Mesendoderm (in vitro differentiated cells): Measurements from ENCODE around the gene COX19.

ENCODE experiments used
- DNase-seq: peaks from one replicate; pipeline ENCODE4 v3.0.0; 2013
- H2AK5ac ChIP-seq: 2 replicates; pipeline ENCODE4 v1.6.1; 2013; ENCODE audit warnings: low read length, inconsistent platforms
- H2BK120ac ChIP-seq: 2 replicates; pipeline ENCODE4 v1.6.1; 2013; ENCODE audit warnings: low read depth, mild to moderate bottlenecking, low read length, moderate library complexity, mixed read lengths
- H2BK15ac ChIP-seq: replicated peaks from 2 replicates; pipeline ENCODE4 v1.6.1; 2013; ENCODE audit warnings: low read depth, mild to moderate bottlenecking, moderate library complexity
- H2BK5ac ChIP-seq: 2 replicates; pipeline ENCODE4 v1.6.1; 2013; ENCODE audit warnings: low read length, inconsistent platforms
- H3K18ac ChIP-seq: 2 replicates; pipeline ENCODE4 v1.6.1; 2013; ENCODE audit warnings: mild to moderate bottlenecking, low read length, mixed read lengths
- H3K23ac ChIP-seq: one replicate; pipeline ENCODE4 v1.6.1; 2013; ENCODE audit warnings: low read length
- H3K27ac ChIP-seq: 2 replicates; pipeline ENCODE4 v1.5.1; 2013; ENCODE audit warnings: low read depth, mild to moderate bottlenecking, inconsistent platforms, low read length, moderate library complexity
- H3K27me3 ChIP-seq: 2 replicates; pipeline ENCODE4 v1.6.1; 2013; ENCODE audit warnings: low read length, control low read depth, mild to moderate bottlenecking, inconsistent platforms; ENCODE audit not compliant: insufficient read depth, poor library complexity
- H3K36me3 ChIP-seq: 2 replicates; pipeline ENCODE4 v1.6.1; 2013; ENCODE audit warnings: low read length, inconsistent platforms; ENCODE audit not compliant: control insufficient read depth, insufficient read depth
- H3K4ac ChIP-seq: one replicate; pipeline ENCODE4 v1.6.1; 2013; ENCODE audit warnings: low read depth, mild to moderate bottlenecking, low read length, moderate library complexity
- H3K4me1 ChIP-seq: 2 replicates; pipeline ENCODE4 v1.6.1; 2013; ENCODE audit warnings: low read depth, low read length, inconsistent platforms; ENCODE audit not compliant: control insufficient read depth
- H3K4me2 ChIP-seq: 2 replicates; pipeline ENCODE4 v1.6.1; 2013; ENCODE audit warnings: low read length
- H3K4me3 ChIP-seq: 2 replicates; pipeline ENCODE4 v1.5.1; 2013; ENCODE audit warnings: mild to moderate bottlenecking, low read length
- H3K56ac ChIP-seq: one replicate; pipeline ENCODE4 v1.6.1; 2013; ENCODE audit warnings: low read length
- H3K79me1 ChIP-seq: 2 replicates; pipeline ENCODE4 v1.6.1; 2013; ENCODE audit warnings: low read length, inconsistent platforms
- H3K79me2 ChIP-seq: 2 replicates; pipeline ENCODE4 v1.6.1; 2013; ENCODE audit warnings: mild to moderate bottlenecking, low read length; ENCODE audit not compliant: control insufficient read depth, insufficient read depth
- H3K9ac ChIP-seq: 2 replicates; pipeline ENCODE4 v1.6.1; 2013; ENCODE audit warnings: low read length, inconsistent platforms
- H4K5ac ChIP-seq: one replicate; pipeline ENCODE4 v1.6.1; 2013; ENCODE audit warnings: low read length
- H4K8ac ChIP-seq: one replicate; pipeline ENCODE4 v1.6.1; 2013; ENCODE audit warnings: low read depth, mild to moderate bottlenecking, control low read depth, low read length, moderate library complexity
- WGBS: extraction: QIAGEN DNeasy Blood & Tissue Kit; methylation state at CpG from one replicate; pipeline ENCODE4 v1.1.7; 2013; ENCODE audit warnings: low lambda C conversion rate, missing lambda C conversion rate; ENCODE audit not compliant: insufficient coverage; ENCODE audit errors: extremely low coverage; 5-methylcytosine and 5-hydroxymethylcytosine counted together

Gene COX19

DNA sequence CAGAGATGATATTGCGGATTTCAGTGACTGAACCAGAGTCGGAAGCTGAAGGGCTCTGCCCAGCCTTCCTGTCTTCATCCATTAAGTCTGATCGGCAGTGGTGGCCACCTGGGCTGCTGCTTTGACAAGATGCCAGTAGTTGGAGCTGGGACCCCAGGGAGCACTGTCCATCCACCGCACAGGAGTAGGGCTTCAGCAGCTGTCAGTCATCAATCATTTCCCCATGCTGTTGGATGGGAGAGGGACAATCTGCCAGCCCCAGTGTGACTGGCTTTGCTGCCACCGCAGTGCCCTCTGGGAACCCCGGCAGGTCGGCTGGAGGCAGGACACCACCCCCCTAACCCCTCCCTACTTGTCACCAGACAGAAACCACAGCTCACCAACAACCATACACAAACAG lies 46.0 kb upstream of the COX19 start:
- H3K4me2 ChIP-seq, result no peak overlapping the region
- no peak overlapping the region for H3K56ac ChIP-seq
- no peaks in the 10 kb centered on the region for H3K36me3 ChIP-seq
- H2BK5ac ChIP-seq, result no peak overlapping the region
- no peak overlapping the region for H2BK15ac ChIP-seq
- DNase-seq, result no peak
- H3K23ac ChIP-seq, result no peak overlapping the region
- no peak overlapping the region for H3K27ac ChIP-seq
- no peak overlapping the region for H2AK5ac ChIP-seq
- H3K18ac ChIP-seq, result no peak overlapping the region
- no peaks in the 10 kb centered on the region for H3K4me1 ChIP-seq
- H3K4me3 ChIP-seq, result no peak overlapping the region
- no peak overlapping the region for H2BK120ac ChIP-seq
- no peak overlapping the region for H3K4ac ChIP-seq
- no peaks in the 10 kb centered on the region for H3K79me2 ChIP-seq
- no CpG with 5 or more reads among the region's 7 CpGs for WGBS
- no peak overlapping the region for H4K8ac ChIP-seq
- H4K5ac ChIP-seq, result no peak overlapping the region
- no peak overlapping the region for H3K9ac ChIP-seq
- H3K27me3 ChIP-seq, result no peaks in the 10 kb centered on the region
- H3K79me1 ChIP-seq, result no peaks in the 10 kb centered on the region

DNA sequence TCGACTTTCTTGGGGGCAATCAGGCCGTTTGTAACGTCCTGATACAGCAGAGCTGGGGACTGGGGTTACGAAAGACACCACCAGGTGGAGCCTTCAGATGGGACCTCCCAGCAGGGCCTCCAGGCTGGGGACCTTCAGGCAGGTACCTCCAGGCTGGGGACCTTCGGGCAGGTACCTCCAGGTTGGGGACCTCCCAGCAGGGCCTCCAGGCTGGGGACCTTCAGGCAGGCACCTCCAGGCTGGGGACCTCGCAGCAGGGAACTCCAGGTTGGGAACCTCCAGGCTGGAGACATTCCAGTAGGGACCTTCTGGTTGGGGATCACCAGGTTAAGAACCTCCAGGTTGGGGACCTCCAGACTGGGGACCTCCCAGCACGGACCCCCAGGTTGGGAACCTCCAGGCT lies 45.5 kb upstream of the COX19 start:
- Histone ChIP-seq H3K4me3 (no peak overlapping the region), H3K23ac (no peak overlapping the region), H2BK15ac (no peak overlapping the region), H3K56ac (no peak overlapping the region), H3K36me3 (no peaks in the 10 kb centered on the region), H2AK5ac (no peak overlapping the region), H4K8ac (no peak overlapping the region), H2BK5ac (no peak overlapping the region), H3K9ac (no peak overlapping the region), H4K5ac (no peak overlapping the region), H2BK120ac (no peak overlapping the region), H3K4me2 (no peak overlapping the region), H3K79me2 (no peaks in the 10 kb centered on the region), H3K18ac (no peak overlapping the region), H3K27me3 (no peaks in the 10 kb centered on the region), H3K4me1 (no peaks in the 10 kb centered on the region), H3K4ac (no peak overlapping the region), H3K79me1 (no peaks in the 10 kb centered on the region), H3K27ac (no peak overlapping the region)
- DNase-seq, result peak; percentile 18
- no CpG with 5 or more reads among the region's 7 CpGs for WGBS

DNA sequence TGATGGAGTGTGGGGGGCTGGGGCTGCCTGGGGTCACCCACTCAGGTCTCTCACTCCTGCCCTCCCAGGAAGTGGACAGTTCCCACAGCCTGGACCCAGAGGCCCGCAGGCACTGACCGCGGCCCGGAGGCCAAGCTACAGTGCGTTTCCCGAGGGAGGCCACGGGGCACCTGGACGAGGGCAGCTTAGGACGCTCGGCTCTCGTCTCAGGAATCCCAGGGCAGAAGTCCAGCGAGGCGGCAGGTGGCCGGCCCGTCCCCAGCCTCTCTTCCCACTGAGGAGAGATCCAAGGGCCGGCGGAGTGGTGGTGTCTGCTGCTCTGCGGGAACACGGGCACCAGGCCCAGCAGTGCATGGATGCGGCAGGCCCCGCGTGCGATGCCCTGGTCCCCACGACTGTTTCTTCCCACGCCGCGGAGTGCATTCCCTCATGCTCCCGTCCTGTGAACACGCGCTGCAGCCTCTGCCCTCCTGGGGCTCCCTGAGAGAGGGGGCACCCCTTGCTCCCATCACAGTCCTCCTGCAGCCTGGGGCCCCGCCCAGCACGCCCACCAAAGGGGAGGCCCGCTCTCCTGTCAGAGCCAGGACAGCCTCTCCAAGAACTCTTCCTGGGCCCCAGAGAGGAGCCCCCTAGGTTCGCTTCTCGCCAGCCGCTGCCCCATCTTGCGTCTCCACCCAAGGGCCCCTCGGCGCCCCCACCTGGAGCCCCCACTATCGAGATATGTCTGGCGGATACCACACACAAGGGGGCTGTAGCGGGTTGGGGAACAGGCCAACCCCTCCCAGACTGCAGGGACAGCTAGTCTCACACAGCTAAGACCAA lies 44.7 kb upstream of the COX19 start:
- H2BK5ac ChIP-seq, result no peak overlapping the region
- H3K79me1 ChIP-seq, result no peaks in the 10 kb centered on the region
- no peak overlapping the region for H3K27ac ChIP-seq
- H3K56ac ChIP-seq, result no peak overlapping the region
- no peaks in the 10 kb centered on the region for H3K36me3 ChIP-seq
- H2BK120ac ChIP-seq, result no peak overlapping the region
- no peak overlapping the region for H4K5ac ChIP-seq
- H3K23ac ChIP-seq, result no peak overlapping the region
- no peak overlapping the region for H3K4me3 ChIP-seq
- H3K27me3 ChIP-seq, result no peaks in the 10 kb centered on the region
- H3K4me2 ChIP-seq, result no peak overlapping the region
- H2BK15ac ChIP-seq, result no peak overlapping the region
- no peak overlapping the region for H3K4ac ChIP-seq
- H3K18ac ChIP-seq, result no peak overlapping the region
- no peak overlapping the region for H3K9ac ChIP-seq
- no peaks in the 10 kb centered on the region for H3K79me2 ChIP-seq
- H4K8ac ChIP-seq, result no peak overlapping the region
- DNase-seq, result peak; percentile 18
- no CpG with 5 or more reads among the region's 42 CpGs for WGBS
- H3K4me1 ChIP-seq, result no peaks in the 10 kb centered on the region
- no peak overlapping the region for H2AK5ac ChIP-seq

DNA sequence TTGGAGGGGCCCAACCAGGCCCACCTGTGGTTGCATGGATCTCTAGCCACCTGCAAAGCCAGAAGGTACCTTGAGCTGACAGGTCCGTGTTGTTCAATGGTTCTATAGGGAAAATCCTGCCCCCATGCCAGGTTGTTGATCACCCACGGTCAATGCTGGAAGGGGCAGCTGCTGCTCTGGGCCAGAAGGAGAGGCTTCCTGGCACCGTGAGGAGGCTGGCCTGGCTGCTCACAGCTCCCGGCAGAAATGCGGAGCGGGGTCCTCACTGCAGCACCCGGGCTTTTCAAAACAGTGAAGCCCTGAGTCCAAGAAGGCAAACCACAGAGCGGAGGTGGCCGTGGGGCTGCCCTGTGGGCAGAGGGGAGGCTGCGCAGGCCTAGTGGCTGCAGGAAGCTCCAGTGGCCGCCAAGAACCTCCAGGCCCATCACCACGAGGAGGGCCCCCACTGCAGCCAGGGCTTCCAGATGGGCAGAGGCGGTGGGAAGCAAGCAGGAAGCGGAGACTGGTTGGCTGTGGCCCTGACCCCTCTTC lies 44.0 kb upstream of the COX19 start:
- Histone ChIP-seq H2BK120ac (no peak overlapping the region), H3K4ac (no peak overlapping the region), H3K79me1 (no peaks in the 10 kb centered on the region), H3K56ac (no peak overlapping the region), H3K36me3 (no peaks in the 10 kb centered on the region), H2AK5ac (no peak overlapping the region), H3K27ac (no peak overlapping the region), H3K23ac (no peak overlapping the region), H3K27me3 (no peaks in the 10 kb centered on the region), H2BK5ac (no peak overlapping the region), H3K4me3 (no peak overlapping the region), H2BK15ac (no peak overlapping the region), H4K8ac (no peak overlapping the region), H3K79me2 (no peaks in the 10 kb centered on the region), H3K9ac (no peak overlapping the region), H3K18ac (no peak overlapping the region), H4K5ac (no peak overlapping the region), H3K4me1 (no peaks in the 10 kb centered on the region), H3K4me2 (no peak overlapping the region)
- WGBS, result no CpG with 5 or more reads among the region's 14 CpGs
- DNase-seq, result no peak

DNA sequence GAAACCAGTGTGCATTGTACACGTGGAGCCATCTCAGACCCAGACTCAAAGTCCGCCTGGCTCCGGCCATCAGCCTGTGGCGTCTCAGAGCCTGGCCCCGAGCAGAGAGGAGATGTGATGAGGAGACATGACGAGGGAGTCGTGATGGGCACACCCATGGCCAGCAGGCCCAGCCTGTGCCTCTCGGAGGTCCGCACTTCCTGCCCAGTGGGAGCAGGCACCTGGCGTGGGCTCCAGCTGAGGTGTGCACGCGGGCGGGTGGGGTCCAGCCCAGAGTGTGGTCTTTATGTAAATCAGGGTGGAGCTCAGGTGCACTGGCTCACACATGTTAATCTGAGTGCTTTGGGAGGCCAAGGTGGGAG lies 43.0 kb upstream of the COX19 start:
- Histone ChIP-seq H3K56ac (no peak overlapping the region), H2BK15ac (no peak overlapping the region), H3K27me3 (no peaks in the 10 kb centered on the region), H3K79me1 (no peaks in the 10 kb centered on the region), H3K4me1 (no peaks in the 10 kb centered on the region), H3K18ac (no peak overlapping the region), H2AK5ac (no peak overlapping the region), H3K27ac (no peak overlapping the region), H3K36me3 (no peaks in the 10 kb centered on the region), H4K5ac (no peak overlapping the region), H3K4me3 (no peak overlapping the region), H2BK120ac (no peak overlapping the region), H3K4ac (no peak overlapping the region), H2BK5ac (no peak overlapping the region), H3K4me2 (no peak overlapping the region), H4K8ac (no peak overlapping the region), H3K9ac (no peak overlapping the region), H3K23ac (no peak overlapping the region), H3K79me2 (no peaks in the 10 kb centered on the region)
- no CpG with 5 or more reads among the region's 13 CpGs for WGBS
- no peak for DNase-seq
